Measurements from ENCODE around the gene HIPK2.
"Not testable (repeated sequence)": the region's sequence is repeated elsewhere in the genome, so short reads cannot be mapped to it uniquely, and the experiment has no call there.

Gene HIPK2

GRCh38 chr7:139611556-139611955 is 166.2 kb downstream of the HIPK2 start:
- DNase-seq, result not testable (repeated sequence)

- DNase-seq, result no peak
Measured at GRCh38 chr7:139610595-139610994, 167.2 kb downstream of the HIPK2 start.

GRCh38 chr7:139603896-139604295 is 173.9 kb downstream of the HIPK2 start:
- no peak for DNase-seq

GRCh38 chr7:139603282-139603681 is 174.5 kb downstream of the HIPK2 start:
- DNase-seq, result no peak

- DNase-seq, result no peak
Measured at GRCh38 chr7:139602143-139602722, 175.6 kb downstream of the HIPK2 start.

GRCh38 chr7:139601176-139601575 is 176.6 kb downstream of the HIPK2 start:
- DNase-seq, result no peak

GRCh38 chr7:139600306-139600705 is 177.5 kb downstream of the HIPK2 start:
- DNase-seq, result no peak

GRCh38 chr7:139598642-139599041 is 179.2 kb downstream of the HIPK2 start:
- no peak for DNase-seq

GRCh38 chr7:139597028-139597427 is 180.8 kb downstream of the HIPK2 start:
- DNase-seq, result no peak

- no peak for DNase-seq
Measured at GRCh38 chr7:139596626-139597025, 181.2 kb downstream of the HIPK2 start.

GRCh38 chr7:139595806-139596205 is 182.0 kb downstream of the HIPK2 start:
- no peak for DNase-seq

GRCh38 chr7:139594911-139595476 is 182.8 kb downstream of the HIPK2 start:
- no peak for DNase-seq

GRCh38 chr7:139594090-139594489 is 183.7 kb downstream of the HIPK2 start:
- no peak for DNase-seq

GRCh38 chr7:139592801-139593461 is 184.9 kb downstream of the HIPK2 start:
- no peak for DNase-seq

GRCh38 chr7:139591550-139592195 is 186.1 kb downstream of the HIPK2 start:
- DNase-seq, result no peak

GRCh38 chr7:139589474-139589873 is 188.3 kb downstream of the HIPK2 start:
- no peak for DNase-seq

GRCh38 chr7:139588632-139589031 is 189.2 kb downstream of the HIPK2 start:
- DNase-seq, result no peak

- no peak for DNase-seq
Measured at GRCh38 chr7:139587535-139587934, 190.3 kb downstream of the HIPK2 start.

- no peak for DNase-seq
Measured at GRCh38 chr7:139586286-139586685, 191.5 kb downstream of the HIPK2 start.

GRCh38 chr7:139585042-139585441 is 192.8 kb downstream of the HIPK2 start:
- no peak for DNase-seq

- DNase-seq, result no peak
Measured at GRCh38 chr7:139583826-139584553, 193.8 kb downstream of the HIPK2 start.

GRCh38 chr7:139582671-139583155 is 195.1 kb downstream of the HIPK2 start:
- DNase-seq, result no peak

- no peak for DNase-seq
Measured at GRCh38 chr7:139582130-139582650, 195.6 kb downstream of the HIPK2 start.
